Activated CD4-positive, alpha-beta T cell treated with anti-CD3 and anti-CD28 coated beads, Interleukin-10, Interleukin-2, amounts not matched to agents 100 ng/mL and 50 ng/mL, durations not matched to agents 16 hours and 8 hours (primary cell): Measurements from ENCODE around the gene VWA1.
A peak's percentile ranks its signal among the peaks of the same experiment; 100 is the strongest.
"Not testable (repeated sequence)": the region's sequence is repeated elsewhere in the genome, so short reads cannot be mapped to it uniquely, and the experiment has no call there.

Experiments used
- DNase-seq: peaks from one replicate; pipeline ENCODE4 v3.0.0-alpha.2; 2020

Gene VWA1

GRCh38 chr1:1406101-1406820 lies 29.2 kb upstream of the VWA1 start:
- DNase-seq = peak; percentile 30

GRCh38 chr1:1406821-1407635 lies 28.5 kb upstream of the VWA1 start, which contains the start of gene MRPL20:
Gene MRPL20 (minus strand): TSS chr1:1407293. CDS start chr1:1407217, 76 bp downstream.
- DNase-seq = peak; percentile 98

- peak; percentile 41 for DNase-seq
These were observed 27.7 kb upstream of the VWA1 start for GRCh38 chr1:1407636-1408318.

- DNase-seq = not testable (repeated sequence)
These were observed 25.3 kb upstream of the VWA1 start for GRCh38 chr1:1410238-1410637.

- no peak for DNase-seq
These were observed 23.9 kb upstream of the VWA1 start for GRCh38 chr1:1411626-1412025.

GRCh38 chr1:1412311-1412902 lies 23.1 kb upstream of the VWA1 start:
- not testable (repeated sequence) for DNase-seq

- no peak for DNase-seq
These were observed 19.7 kb upstream of the VWA1 start for GRCh38 chr1:1415751-1416150.

- not testable (repeated sequence) for DNase-seq
These were observed 18.1 kb upstream of the VWA1 start for GRCh38 chr1:1417396-1417795.

GRCh38 chr1:1417825-1418463 lies 17.5 kb upstream of the VWA1 start:
- peak; percentile 63 for DNase-seq

- DNase-seq = no peak
These were observed 16.8 kb upstream of the VWA1 start for GRCh38 chr1:1418464-1419362.

- DNase-seq = no peak
These were observed 16.1 kb upstream of the VWA1 start for GRCh38 chr1:1419363-1419812.

GRCh38 chr1:1419813-1420653 lies 15.5 kb upstream of the VWA1 start:
- DNase-seq = no peak

GRCh38 chr1:1420654-1421141 lies 14.8 kb upstream of the VWA1 start:
- DNase-seq = no peak

- DNase-seq = no peak
These were observed 14.2 kb upstream of the VWA1 start, which contains the start of gene ANKRD65 for GRCh38 chr1:1421147-1421906. Gene ANKRD65 (minus strand): TSS chr1:1421276. CDS start chr1:1421005, 271 bp downstream.

- DNase-seq = no peak
These were observed 13.5 kb upstream of the VWA1 start for GRCh38 chr1:1421907-1422464.

GRCh38 chr1:1422465-1423244 lies 12.8 kb upstream of the VWA1 start:
- no peak for DNase-seq

- DNase-seq = no peak
These were observed 12.3 kb upstream of the VWA1 start for GRCh38 chr1:1423245-1423597.

- DNase-seq = no peak
These were observed 10.8 kb upstream of the VWA1 start for GRCh38 chr1:1424707-1425106.
